NT2/D1 (cell line): ENCODE measurements around the gene PSKH1.

Experiments
- SUZ12 ChIP-seq: IDR thresholded peaks from 2 replicates; pipeline ENCODE4 v1.6.1; 2011; ENCODE audit not compliant: insufficient read length, insufficient read depth; ENCODE audit errors: extremely low read depth
- YY1 ChIP-seq: IDR thresholded peaks from 2 replicates; pipeline ENCODE4 v1.6.1; 2011; ENCODE audit not compliant: insufficient read length, insufficient read depth
- ZNF274 ChIP-seq: IDR thresholded peaks from 2 replicates; pipeline ENCODE4 v1.6.1; 2011; ENCODE audit warnings: mild to moderate bottlenecking, low read depth, low read length

- TF ChIP-seq YY1 (no peak), ZNF274 (no peak), SUZ12 (no peak)
These were observed 68.5 kb downstream of the PSKH1 start for GRCh38 chr16:67961551-67961957.
